Heart right ventricle (tissue), 16 donors: ENCODE measurements around the gene CATSPERE. TPM values are rescaled to one million over a fixed set of nuclear protein-coding genes. Genes with fewer than 3 reads are reported as not detected.
"Not testable (repeated sequence)": the region's sequence is repeated elsewhere in the genome, so short reads cannot be mapped to it uniquely, and the experiment has no call there.

Experiments used
- ATAC-seq, 8 donors: fragments of 200-7000 bp; cut with Tn5 transposase; one replicate each; pipeline ENCODE4 v1.9.1; 2020; ENCODE audit warnings: mild to moderate bottlenecking in 8 of 8, moderate library complexity in 8 of 8, moderate number of reproducible peaks in 1 of 8
- DNase-seq, 2 donors: peaks; one replicate each; pipeline ENCODE4 v3.0.0-alpha.2; 2020
- H3K27ac ChIP-seq, 10 donors: fragments of 200-600 bp; sonication (generic) in 2 of 10; one replicate each; pipeline versions ENCODE4 v1.5.0 to v1.8.0; 2020 to 2022; ENCODE audit warnings: mild to moderate bottlenecking in 3 of 10
- H3K27me3 ChIP-seq, 7 donors: fragments of 200-600 bp; one replicate each; pipeline ENCODE4 v1.8.0; 2021 to 2022; ENCODE audit warnings: mild to moderate bottlenecking in 2 of 7
- H3K36me3 ChIP-seq, 9 donors: fragments of 200-600 bp; sonication (generic) in 1 of 9; one replicate each; pipeline versions ENCODE4 v1.5.0 to v1.8.0; 2020 to 2022; ENCODE audit warnings: mild to moderate bottlenecking in 2 of 9
- H3K4me1 ChIP-seq, 9 donors: fragments of 200-600 bp; sonication (generic) in 1 of 9; one replicate each; pipeline versions ENCODE4 v1.5.0 to v1.8.0; 2020 to 2022; ENCODE audit warnings: mild to moderate bottlenecking in 4 of 9
- H3K4me3 ChIP-seq, 10 donors: fragments of 200-600 bp; sonication (generic) in 2 of 10; one replicate each; pipeline versions ENCODE4 v1.5.0 to v1.8.0; 2020 to 2022; ENCODE audit warnings: mild to moderate bottlenecking in 7 of 10, moderate library complexity in 2 of 10
- H3K9me3 ChIP-seq, 11 donors: fragments of 200-600 bp in 10 of 11; sonication (generic) in 2 of 11; one replicate each; pipeline versions ENCODE4 v1.5.0 to v1.8.0; 2013 to 2022; ENCODE audit warnings: mild to moderate bottlenecking in 2 of 11, control low read depth in 1 of 11, moderate library complexity in 1 of 11
- CTCF ChIP-seq, 9 donors: fragments of 200-600 bp; sonication (generic) in 2 of 9; IDR thresholded peaks; one replicate each; pipeline versions ENCODE4 v1.5.0 to v1.8.0; 2021 to 2022; ENCODE audit warnings: antibody characterized with exemption in 9 of 9, mild to moderate bottlenecking in 5 of 9, moderate library complexity in 1 of 9
- WGBS, 2 donors: extraction: QIAGEN DNeasy Blood & Tissue Kit; methylation state at CpG; one replicate each; pipeline ENCODE4 v1.1.7; 2013; ENCODE audit warnings: inconsistent platforms in 1 of 2; 5-methylcytosine and 5-hydroxymethylcytosine counted together
- intact Hi-C, 10 donors: fragments of 100-400 bp; cut with DNase I; formaldehyde crosslinking; loops; one replicate each; pipeline versions ENCODE4 v1.11.1 to v1.14.2; 2022
- polyA plus RNA-seq, 2 donors: library from polyadenylated mRNA; stranded (reverse); fragments of 200-250 nt; gene quantifications; one replicate each; pipeline ENCODE4 v1.2.3, GENCODE V29; 2013
- total RNA-seq, 10 donors: library from RNA; stranded (reverse); fragmentation: NEBNext Ultra II Directional in 3 of 10; extraction: Animal tissue kit (Norgen Biotek cat#: 25700) in 3 of 10; gene quantifications; one replicate each; pipeline versions ENCODE4 v1.2.1 to v1.2.4, GENCODE V29; 2021 to 2023
- donor health status: Arrhythmogenic right ventricular cardiomyopathy.
- donor health status: ischemic (EF 13 %, LVEDD 7.1; RV severe dilation, severe dysfunction).
- donor health status: healthy with polysubstance abuse.
- donor health status: DM: no; HTN: yes; CAD: no.
- donor health status: DM: no; HTN: no; CAD: no.
- donor health status: ischemic (EF 25% LVEDD 6.9; RV normal size, moderate dysfunction).
- donor health status: ischemic (EF 25% LVEDD 5.7; RV mildly dilated, moderate dysfunction).
- donor health status: healthy.
- donor health status: DM: yes; HTN: yes; CAD: no.
- donor health status: Ischemic cardiomyopathy.
- donor health status: ischemic (EF 35%, LVEDD 5.7; RV mildly dilated, moderate dysfunction).
- donor health status: nonischemic (EF 11% LVEDD 7.7; RV severe dilation, severe dysfunction).
- donor health status: DM: yes; HTN: yes; CAD: no.
- donor health status: PGD.
- donor health status: ischemic (EF 29% LVEDD 5.4; RV normal size, mild dysfunction).
- donor health status: nonischemic (EF 23%, LVEDD 6.1; RV moderate dilation, normal function).

The CATSPERE gene
- total and polyA plus RNA-seq, 12 donors, result 0.07 to 0.83 (median 0.26) TPM; not detected in 1

GRCh38 chr1:244557565-244557964 lies 96.5 kb downstream of the CATSPERE start:
- no peak overlapping the region for H3K27ac ChIP-seq
- no peak for TF ChIP-seq CTCF (IDR thresholded peaks at IDR 0.05)
- no peak overlapping the region for H3K4me3 ChIP-seq
- 79 to 96% methylated on average over 1 of the region's 1 CpG for WGBS, 2 donors
- ATAC-seq (no peak), DNase-seq (no peak)
- no peaks in the 10 kb centered on the region for H3K27me3 ChIP-seq
- peaks cover 0 to 45% (median 22%) of the 10 kb centered on the region in 11 donors for H3K9me3 ChIP-seq
- intact Hi-C loops, result loop anchor here in 1 of 10 donors (5.0 kb wide), 1 partner anchor 125 kb away; no protein-coding TSS in a partner anchor
- H3K36me3 ChIP-seq, result no peaks in the 10 kb centered on the region
- H3K4me1 ChIP-seq, result no peaks in the 10 kb centered on the region

GRCh38 chr1:244559561-244559960 lies 98.5 kb downstream of the CATSPERE start:
- Histone ChIP-seq H3K4me3 (no peak overlapping the region), H3K36me3 (no peaks in the 10 kb centered on the region), H3K27me3 (no peaks in the 10 kb centered on the region), H3K27ac (no peak overlapping the region), H3K4me1 (no peaks in the 10 kb centered on the region), H3K9me3 (peaks cover 0 to 59% (median 28%) of the 10 kb centered on the region in 11 donors)
- ATAC-seq (no peak), DNase-seq (no peak)
- intact Hi-C loops, result loop anchor here in 1 of 10 donors (5.0 kb wide), 1 partner anchor 123 kb away; no protein-coding TSS in a partner anchor
- WGBS, 2 donors, result 98% methylated on average over 1 of the region's 1 CpG
- no peak for TF ChIP-seq CTCF (IDR thresholded peaks at IDR 0.05)

DNA sequence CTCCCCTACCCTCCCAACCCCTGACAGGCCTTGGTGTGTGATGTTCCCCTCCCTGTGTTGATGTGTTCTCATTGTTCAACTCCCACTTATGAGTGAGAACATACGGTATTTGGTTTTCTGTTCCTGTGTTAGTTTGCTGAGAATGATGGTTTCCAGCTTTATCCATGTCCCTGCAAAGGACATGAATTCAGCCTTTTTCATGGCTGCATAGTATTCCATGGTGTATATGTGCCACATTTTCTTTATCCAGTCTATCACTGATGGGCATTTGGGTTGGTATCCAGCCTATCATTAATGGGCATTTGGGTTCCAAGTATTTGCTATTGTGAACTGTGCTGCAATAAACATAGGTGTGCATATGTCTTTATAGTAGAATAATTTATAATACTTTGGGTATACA lies 101.8 kb downstream of the CATSPERE start:
- H3K4me3 ChIP-seq, H3K27me3 ChIP-seq, H3K27ac ChIP-seq, H3K36me3 ChIP-seq, H3K4me1 ChIP-seq, DNase-seq, intact Hi-C loops, ATAC-seq: not testable (repeated sequence)
- peaks cover 0 to 37% (median 4%) of the 10 kb centered on the region in 11 donors for H3K9me3 ChIP-seq
- 94 to 97% methylated on average over 1 of the region's 1 CpG for WGBS, 2 donors

GRCh38 chr1:244573768-244574167 lies 112.7 kb downstream of the CATSPERE start:
- TF ChIP-seq CTCF (IDR thresholded peaks at IDR 0.05), result no peak
- no peaks in the 10 kb centered on the region for H3K27me3 ChIP-seq
- no peak for ATAC-seq
- H3K4me1 ChIP-seq, result no peaks in the 10 kb centered on the region
- WGBS, 2 donors, result 92% methylated on average over 2 of the region's 2 CpGs
- H3K36me3 ChIP-seq, result no peaks in the 10 kb centered on the region
- intact Hi-C loops, result no loop called here
- DNase-seq, result no peak
- no peak overlapping the region for H3K4me3 ChIP-seq
- H3K27ac ChIP-seq, result no peak overlapping the region
- peaks cover 0 to 67% (median 37%) of the 10 kb centered on the region in 11 donors for H3K9me3 ChIP-seq

- TF ChIP-seq CTCF (IDR thresholded peaks at IDR 0.05), result no peak
- H3K4me1 ChIP-seq, result no peaks in the 10 kb centered on the region
- DNase-seq, result no peak
- H3K27me3 ChIP-seq, result no peaks in the 10 kb centered on the region
- peaks cover 0 to 78% (median 37%) of the 10 kb centered on the region in 11 donors for H3K9me3 ChIP-seq
- intact Hi-C loops, result no loop called here
- no peak for ATAC-seq
- no peak overlapping the region for H3K4me3 ChIP-seq
- 96 to 98% methylated on average over 3 of the region's 3 CpGs for WGBS, 2 donors
- no peak overlapping the region for H3K27ac ChIP-seq
- no peaks in the 10 kb centered on the region for H3K36me3 ChIP-seq
Measured at GRCh38 chr1:244576259-244576892, 115.3 kb downstream of the CATSPERE start.

GRCh38 chr1:244578205-244578604 lies 117.1 kb downstream of the CATSPERE start:
- ATAC-seq, result not testable (repeated sequence)

More at GRCh38 chr1:244578205-244578604, 117.1 kb downstream of the CATSPERE start:
- H3K4me1 ChIP-seq, intact Hi-C loops, DNase-seq, H3K27me3 ChIP-seq, H3K27ac ChIP-seq, H3K4me3 ChIP-seq, H3K36me3 ChIP-seq: not testable (repeated sequence)
- 92 to 93% methylated on average over 7 of the region's 7 CpGs for WGBS, 2 donors
- peaks cover 0 to 65% (median 37%) of the 10 kb centered on the region in 11 donors for H3K9me3 ChIP-seq
